A549 (cell line): ENCODE measurements around the gene RPS6KA2. TPM values are rescaled to one million over a fixed set of nuclear protein-coding genes. Genes with fewer than 3 reads are reported as not detected.

Experiments used
- ATAC-seq, 2 experiments: fragments of 200-7000 bp in 1 of 2; fragments of >200 bp in 1 of 2; cut with Nextera tagmentation in 1 of 2; cut with Tn5 transposase in 1 of 2; 3 replicates each; pipeline versions ENCODE4 v1.8.0 to v1.9.1; 2018 to 2020; ENCODE audit warnings: mild to moderate bottlenecking in 1 of 2, moderate library complexity in 1 of 2
- CTCF ChIA-PET: fragments of 300-600 bp; sonication (Branson Sonifier 250); formaldehyde crosslinking; extraction: SDS; loops from one replicate; lab custom pipeline; 2021; ENCODE audit warnings: antibody characterized with exemption, inconsistent platforms; lab: Yijun Ruan, JAX
- POLR2A ChIA-PET: fragments of 350-600 bp; formaldehyde crosslinking; extraction: SDS; loops from one replicate; lab custom pipeline; 2021; ENCODE audit warnings: antibody characterized with exemption, inconsistent platforms; lab: Yijun Ruan, JAX
- DNase-seq, 2 experiments: peaks; one replicate each; pipeline versions ENCODE4 v3.0.0 to v3.0.0-alpha.2; 2011 to 2016; ENCODE audit warnings: low read depth in 1 of 2, low spot score in 1 of 2
- FAIRE-seq: peaks from 2 replicates; lab custom pipeline; 2011; peaks lifted over from hg19 to GRCh38; lab: Jason Lieb, UNC
- H3K27ac ChIP-seq, 2 experiments: fragments of >200 bp; sonication (Bioruptor Twin); formaldehyde crosslinking; 3 replicates each; pipeline ENCODE4 v1.5.1; 2016 to 2017
- H3K4me1 ChIP-seq: fragments of >200 bp; sonication (Bioruptor Twin); formaldehyde crosslinking; 3 replicates; pipeline ENCODE4 v1.6.1; 2016
- H3K4me2 ChIP-seq: fragments of >200 bp; sonication (Bioruptor Twin); formaldehyde crosslinking; 3 replicates; pipeline ENCODE4 v1.6.1; 2016
- H3K4me3 ChIP-seq: fragments of >200 bp; sonication (Bioruptor Twin); formaldehyde crosslinking; 3 replicates; pipeline ENCODE4 v1.5.1; 2016
- H3K9me3 ChIP-seq: fragments of >200 bp; sonication (Bioruptor Twin); formaldehyde crosslinking; 3 replicates; pipeline ENCODE4 v1.6.1; 2016
- BHLHE40 ChIP-seq: IDR thresholded peaks from 2 replicates; pipeline ENCODE4 v1.6.1; 2012; ENCODE audit warnings: low read depth, low read length, inconsistent platforms
- CBX8 ChIP-seq: fragments of 200-600 bp; sonication (generic); IDR thresholded peaks from 2 replicates; pipeline ENCODE4 v1.6.1; 2016
- CEBPB ChIP-seq, 2 experiments: fragments of >200 bp in 1 of 2; sonication (Bioruptor Twin) in 1 of 2; formaldehyde crosslinking in 1 of 2; IDR thresholded peaks; 2 replicates each; pipeline ENCODE4 v1.6.1; 2012 to 2016
- CTCF ChIP-seq: fragments of >200 bp; sonication (Bioruptor Twin); formaldehyde crosslinking; IDR thresholded peaks from 3 replicates; pipeline ENCODE4 v1.5.1; 2016
- FOSL2 ChIP-seq, 2 experiments: fragments of 450-650 bp in 1 of 2; fragments of >200 bp in 1 of 2; sonication (Bioruptor Twin) in 1 of 2; formaldehyde crosslinking; IDR thresholded peaks; 2 replicates each; pipeline versions ENCODE4 v1.5.0 to v1.6.1; 2016 to 2020; ENCODE audit warnings: mild to moderate bottlenecking in 1 of 2, moderate library complexity in 1 of 2
- HES2 ChIP-seq: fragments of >200 bp; sonication (Bioruptor Twin); formaldehyde crosslinking; IDR thresholded peaks from 2 replicates; pipeline ENCODE4 v1.6.1; 2016
- HOXA7 ChIP-seq: fragments of 250-450 bp; sonication (Bioruptor Pico); IDR thresholded peaks from 2 replicates; pipeline ENCODE4 v1.5.0; 2020; ENCODE audit warnings: mild to moderate bottlenecking, moderate library complexity
- JUNB ChIP-seq: fragments of >200 bp; sonication (Bioruptor Twin); formaldehyde crosslinking; IDR thresholded peaks from 2 replicates; pipeline ENCODE4 v1.6.1; 2016
- MAFK ChIP-seq: fragments of 450-650 bp; IDR thresholded peaks from 2 replicates; pipeline ENCODE4 v1.6.1; 2014; ENCODE audit not compliant: partially characterized antibody
- NFE2L2 ChIP-seq: fragments of 150-350 bp; conservative IDR thresholded peaks from 2 replicates; pipeline ENCODE4 v1.6.1; 2014; ENCODE audit warnings: low read length
- PBX3 ChIP-seq: IDR thresholded peaks from 2 replicates; pipeline ENCODE4 v1.6.1; 2012
- POLR2AphosphoS2 ChIP-seq: conservative IDR thresholded peaks from 2 replicates; pipeline ENCODE4 v1.6.1; 2012; ENCODE audit warnings: low read length, improper control_type of control experiment, inconsistent platforms
- RAD21 ChIP-seq, 2 experiments: fragments of >200 bp in 1 of 2; sonication (Bioruptor Twin) in 1 of 2; formaldehyde crosslinking in 1 of 2; IDR thresholded peaks in 1 of 2; conservative IDR thresholded peaks in 1 of 2; 2 replicates in 1 of 2; 3 replicates in 1 of 2; pipeline ENCODE4 v1.6.1; 2012 to 2018; ENCODE audit warnings: inconsistent platforms in 1 of 2
- REST ChIP-seq: fragments of 200-600 bp; sonication (generic); IDR thresholded peaks from 2 replicates; pipeline ENCODE4 v1.6.1; 2016; ENCODE audit warnings: antibody characterized with exemption, mild to moderate bottlenecking, moderate library complexity
- RNF2 ChIP-seq: fragments of 200-600 bp; sonication (generic); IDR thresholded peaks from 2 replicates; pipeline ENCODE4 v1.6.1; 2016; ENCODE audit warnings: low read depth, mild to moderate bottlenecking, antibody characterized with exemption, moderate library complexity, borderline replicate concordance
- ZFP36 ChIP-seq: fragments of 450-650 bp; IDR thresholded peaks from 2 replicates; pipeline ENCODE4 v1.6.1; 2014; ENCODE audit warnings: borderline replicate concordance; ENCODE audit not compliant: partially characterized antibody
- ZNF302 ChIP-seq: fragments of 250-450 bp; sonication (Bioruptor Pico); IDR thresholded peaks from 2 replicates; pipeline ENCODE4 v1.9.0; 2021; ENCODE audit warnings: inconsistent platforms, mild to moderate bottlenecking, moderate library complexity
- ZSCAN20 ChIP-seq: fragments of 250-450 bp; sonication (Bioruptor Pico); IDR thresholded peaks from 2 replicates; pipeline ENCODE4 v1.8.0; 2022; ENCODE audit warnings: mild to moderate bottlenecking, moderate library complexity
- WGBS: methylation state at CpG from one replicate; pipeline ENCODE4 v1.1.6; 2017; ENCODE audit errors: missing lambda C conversion rate; 5-methylcytosine and 5-hydroxymethylcytosine counted together
- polyA plus RNA-seq, 4 experiments: library from polyadenylated mRNA; depleted of rRNA in 3 of 4; stranded (reverse); fragments of >200 nt; fragmentation: RNase III in 1 of 4; extraction: RNeasy Plus Mini Kit Qiagen cat#74134 plus additional on column Dnase treatment in 1 of 4; gene quantifications; 2 replicates in 3 of 4; 3 replicates in 1 of 4; pipeline ENCODE4 v1.2.3, GENCODE V29; 2011 to 2017

Gene RPS6KA2
- polyA plus RNA-seq, 2 of the 4 experiments (the other 2 are of a cell fraction) = 0.19 TPM; not detected in 1

GRCh38 chr6:166422201-166422940, 204.7 kb downstream of the RPS6KA2 start:
- TF ChIP-seq BHLHE40 (no peak), MAFK (no peak), ZSCAN20 (CRISPR knock-in tag) (no peak), RNF2 (no peak), CTCF (no peak), FOSL2 (IDR thresholded peaks at IDR 0.05) (no peak), FOSL2 (CRISPR knock-in tag; IDR thresholded peaks at IDR 0.05) (no peak), PBX3 (no peak), NFE2L2 (no peak), RAD21 (conservative IDR thresholded peaks at IDR 0.05 in 1 of 2, IDR thresholded peaks at IDR 0.05 in 1 of 2) (no peak), JUNB (no peak), CBX8 (no peak), REST (no peak), HOXA7 (CRISPR knock-in tag) (no peak), HES2 (no peak)
- TF ChIP-seq, all 56 proteins: peak for 0
- no peak for ATAC-seq
- CTCF ChIA-PET = no interaction called here

GRCh38 chr6:166420351-166420750, 206.7 kb downstream of the RPS6KA2 start:
- peak; percentile 83 to 94 for ATAC-seq
- FAIRE-seq = no peak
- Histone ChIP-seq H3K4me1 (no peaks in the 10 kb centered on the region), H3K4me2 (no peak overlapping the region), H3K27ac (no peak overlapping the region), H3K4me3 (no peak overlapping the region), H3K9me3 (no peaks in the 10 kb centered on the region)
- ChIA-PET POLR2A (no interaction called here), CTCF (no interaction called here)
- TF ChIP-seq CEBPB (IDR thresholded peaks at IDR 0.05) = peak in 1 of 2 experiments; percentile 77; a peak in 2 of 4 replicates
- TF ChIP-seq ZNF302 (CRISPR knock-in tag) = no peak
- no peak for TF ChIP-seq POLR2AphosphoS2
- TF ChIP-seq RAD21 (conservative IDR thresholded peaks at IDR 0.05 in 1 of 2, IDR thresholded peaks at IDR 0.05 in 1 of 2) = peak in 1 of 2 experiments; percentile 30; a peak in 1 of 5 replicates
- TF ChIP-seq MAFK = peak; percentile 7
- TF ChIP-seq ZFP36 = no peak
- peak; percentile 25 to 52 for DNase-seq
- 13% methylated on average over 6 of the region's 6 CpGs for WGBS

More at GRCh38 chr6:166422201-166422940, 204.7 kb downstream of the RPS6KA2 start:
- Histone ChIP-seq H3K4me2 (no peak overlapping the region), H3K27ac (no peak overlapping the region), H3K9me3 (no peaks in the 10 kb centered on the region), H3K4me1 (no peaks in the 10 kb centered on the region), H3K4me3 (no peak overlapping the region)
- FAIRE-seq (no peak), DNase-seq (no peak)
- 59% methylated on average over 16 of the region's 20 CpGs for WGBS
- POLR2A ChIA-PET = no interaction called here
